ENCODE data around the gene ALDH1A2. TPM values are rescaled to one million over a fixed set of nuclear protein-coding genes. Genes with fewer than 3 reads are reported as not detected.
A peak's percentile ranks its signal among the peaks of the same experiment; 100 is the strongest.

Gene ALDH1A2
- total RNA-seq, 2 donors from 2014 or later: not detected

- DNase-seq: no peak
- H3K36me3 Mint-ChIP-seq (ENCODE audit: low read depth): no peaks in the 10 kb centered on the region
- no peaks in the 10 kb centered on the region for H3K9me3 Mint-ChIP-seq
- no peaks in the 10 kb centered on the region for H3K4me1 Mint-ChIP-seq
- WGBS, 2 experiments (ENCODE audit: insufficient coverage in 1 of 2, insufficient read length in 1 of 2): 94 to 95% methylated on average over 2 of the region's 2 CpGs
- no peak overlapping the region for H3K27ac ChIP-seq (ENCODE audit: low read depth, low read length)
- no peaks in the 10 kb centered on the region for H3K4me1 ChIP-seq (ENCODE audit: control insufficient read depth, insufficient read depth, low read length)
- no peaks in the 10 kb centered on the region for H3K36me3 ChIP-seq (ENCODE audit: control insufficient read depth, insufficient read depth, low read length)
- no peaks in the 10 kb centered on the region for H3K27me3 ChIP-seq (ENCODE audit: control insufficient read depth, insufficient read depth, low read length, poor library complexity, severe bottlenecking)
- TF ChIP-seq, protein P1, sequence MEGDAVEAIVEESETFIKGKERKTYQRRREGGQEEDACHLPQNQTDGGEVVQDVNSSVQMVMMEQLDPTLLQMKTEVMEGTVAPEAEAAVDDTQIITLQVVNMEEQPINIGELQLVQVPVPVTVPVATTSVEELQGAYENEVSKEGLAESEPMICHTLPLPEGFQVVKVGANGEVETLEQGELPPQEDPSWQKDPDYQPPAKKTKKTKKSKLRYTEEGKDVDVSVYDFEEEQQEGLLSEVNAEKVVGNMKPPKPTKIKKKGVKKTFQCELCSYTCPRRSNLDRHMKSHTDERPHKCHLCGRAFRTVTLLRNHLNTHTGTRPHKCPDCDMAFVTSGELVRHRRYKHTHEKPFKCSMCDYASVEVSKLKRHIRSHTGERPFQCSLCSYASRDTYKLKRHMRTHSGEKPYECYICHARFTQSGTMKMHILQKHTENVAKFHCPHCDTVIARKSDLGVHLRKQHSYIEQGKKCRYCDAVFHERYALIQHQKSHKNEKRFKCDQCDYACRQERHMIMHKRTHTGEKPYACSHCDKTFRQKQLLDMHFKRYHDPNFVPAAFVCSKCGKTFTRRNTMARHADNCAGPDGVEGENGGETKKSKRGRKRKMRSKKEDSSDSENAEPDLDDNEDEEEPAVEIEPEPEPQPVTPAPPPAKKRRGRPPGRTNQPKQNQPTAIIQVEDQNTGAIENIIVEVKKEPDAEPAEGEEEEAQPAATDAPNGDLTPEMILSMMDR (conservative IDR thresholded peaks at IDR 0.05): no peak
- H3K4me3 ChIP-seq (ENCODE audit: low read length): no peak overlapping the region
- H3K9me3 ChIP-seq (ENCODE audit: control insufficient read depth, low read length): no peaks in the 10 kb centered on the region
- H3K9ac ChIP-seq (ENCODE audit: extremely low read depth, low read length, poor library complexity, severe bottlenecking): no peak overlapping the region
- H3K27me3 Mint-ChIP-seq (ENCODE audit: insufficient read depth): no peaks in the 10 kb centered on the region
- H3K27ac Mint-ChIP-seq: no peak overlapping the region
- no peak overlapping the region for H3K4me3 Mint-ChIP-seq
Observed at GRCh38 chr15:57945616-57946015, 119.9 kb downstream of the ALDH1A2 start.

DNA sequence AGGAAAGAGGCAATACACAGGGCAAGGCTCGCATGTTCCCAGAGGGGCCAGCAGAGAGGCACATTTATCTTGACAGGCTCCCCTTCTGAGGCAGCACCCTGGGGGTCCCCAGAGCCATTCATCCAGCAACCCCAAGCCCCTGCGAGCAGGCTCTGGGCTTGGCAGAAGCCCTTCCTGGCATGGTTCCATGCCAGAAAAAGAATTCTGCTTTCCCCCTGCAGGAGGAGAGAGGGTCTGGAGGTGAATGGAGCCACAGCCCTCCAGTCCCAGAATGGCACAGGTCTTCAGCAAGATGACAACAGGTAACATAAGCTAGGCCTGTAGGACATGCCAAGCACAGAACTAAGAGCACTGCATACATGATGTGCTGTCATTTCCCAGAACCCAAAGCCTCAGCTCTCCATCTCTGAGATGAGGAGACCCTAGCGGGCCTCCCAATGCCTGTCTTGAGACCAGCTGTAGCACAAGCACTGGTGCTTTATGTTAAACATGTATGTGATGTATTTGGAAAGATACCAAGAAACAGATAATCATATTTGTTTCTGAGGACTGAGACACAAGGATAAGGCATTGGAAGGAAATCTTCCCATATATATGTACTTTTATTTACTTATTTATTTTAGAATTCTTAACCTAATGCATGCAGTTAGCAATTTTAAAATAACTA is 121.6 kb downstream of the ALDH1A2 start:
- Mint-ChIP-seq H3K4me1 (no peaks in the 10 kb centered on the region), H3K9me3 (no peaks in the 10 kb centered on the region), H3K27me3 (ENCODE audit: insufficient read depth) (no peaks in the 10 kb centered on the region), H3K27ac (no peak overlapping the region), H3K36me3 (ENCODE audit: low read depth) (no peaks in the 10 kb centered on the region), H3K4me3 (no peak overlapping the region)
- H3K9me3 ChIP-seq (ENCODE audit: control insufficient read depth, low read length): no peaks in the 10 kb centered on the region
- H3K27ac ChIP-seq (ENCODE audit: low read depth, low read length): no peak overlapping the region
- no peaks in the 10 kb centered on the region for H3K36me3 ChIP-seq (ENCODE audit: control insufficient read depth, insufficient read depth, low read length)
- no peak overlapping the region for H3K4me3 ChIP-seq (ENCODE audit: low read length)
- no peaks in the 10 kb centered on the region for H3K4me1 ChIP-seq (ENCODE audit: control insufficient read depth, insufficient read depth, low read length)
- no peak overlapping the region for H3K9ac ChIP-seq (ENCODE audit: extremely low read depth, low read length, poor library complexity, severe bottlenecking)
- peak; percentile 51 for DNase-seq
- TF ChIP-seq, protein P1 (conservative IDR thresholded peaks at IDR 0.05): peak; percentile 61
- H3K27me3 ChIP-seq (ENCODE audit: control insufficient read depth, insufficient read depth, low read length, poor library complexity, severe bottlenecking): no peaks in the 10 kb centered on the region
- WGBS, 2 experiments (ENCODE audit: insufficient coverage in 1 of 2, insufficient read length in 1 of 2): 67 to 83% methylated on average over 1 to 3 of the region's 3 CpGs

DNA sequence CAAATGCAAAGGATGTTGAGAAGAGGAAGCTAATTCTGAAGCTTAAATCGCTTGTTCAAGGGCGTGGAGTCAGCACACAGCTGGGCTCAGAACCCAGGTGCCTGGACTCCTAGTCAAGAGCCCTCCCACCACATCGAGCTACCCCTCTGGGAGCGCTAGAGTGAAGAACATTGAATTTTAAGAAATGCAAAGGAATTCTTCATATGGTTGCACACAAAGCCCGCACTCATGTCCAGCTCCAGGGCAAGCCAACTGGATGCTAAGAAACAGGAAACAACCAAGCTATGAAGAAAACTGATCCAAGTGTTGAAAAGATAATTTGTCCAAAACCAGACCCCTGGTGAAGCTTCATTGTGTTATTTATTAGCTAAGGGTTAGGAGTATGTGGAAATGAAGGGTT is 122.3 kb downstream of the ALDH1A2 start:
- Mint-ChIP-seq H3K4me3 (no peak overlapping the region), H3K27me3 (ENCODE audit: insufficient read depth) (no peaks in the 10 kb centered on the region), H3K36me3 (ENCODE audit: low read depth) (no peaks in the 10 kb centered on the region), H3K27ac (no peak overlapping the region), H3K4me1 (no peaks in the 10 kb centered on the region), H3K9me3 (no peaks in the 10 kb centered on the region)
- no peaks in the 10 kb centered on the region for H3K4me1 ChIP-seq (ENCODE audit: control insufficient read depth, insufficient read depth, low read length)
- H3K9me3 ChIP-seq (ENCODE audit: control insufficient read depth, low read length): no peaks in the 10 kb centered on the region
- WGBS, 2 experiments (ENCODE audit: insufficient coverage in 1 of 2, insufficient read length in 1 of 2): 93 to 100% methylated on average over 3 to 5 of the region's 5 CpGs
- H3K27ac ChIP-seq (ENCODE audit: low read depth, low read length): no peak overlapping the region
- H3K4me3 ChIP-seq (ENCODE audit: low read length): no peak overlapping the region
- H3K36me3 ChIP-seq (ENCODE audit: control insufficient read depth, insufficient read depth, low read length): no peaks in the 10 kb centered on the region
- no peaks in the 10 kb centered on the region for H3K27me3 ChIP-seq (ENCODE audit: control insufficient read depth, insufficient read depth, low read length, poor library complexity, severe bottlenecking)
- DNase-seq: no peak
- H3K9ac ChIP-seq (ENCODE audit: extremely low read depth, low read length, poor library complexity, severe bottlenecking): no peak overlapping the region
- TF ChIP-seq, protein P1 (conservative IDR thresholded peaks at IDR 0.05): no peak
